OCI-LY7 (cell line): Measurements from ENCODE around the gene PLEKHA6. TPM values are rescaled to one million over a fixed set of nuclear protein-coding genes. Genes with fewer than 3 reads are reported as not detected.

ENCODE experiments used
- BruUV-seq: library from RNA; stranded (reverse); fragments of 400-500 nt; replicated peaks from 2 replicates; lab custom pipeline; 2021; lab: Mats Ljungman, UMichigan
- CTCF ChIA-PET: fragments of 300-600 bp; sonication (Branson Sonifier 250); formaldehyde crosslinking; loops from one replicate; lab custom pipeline; 2022; ENCODE audit warnings: antibody characterized with exemption; ENCODE audit not compliant: unreplicated experiment; lab: Charles Lee
- POLR2A ChIA-PET: fragments of 300-600 bp; sonication (Branson Sonifier 250); formaldehyde crosslinking; loops from one replicate; lab custom pipeline; 2022; ENCODE audit warnings: antibody characterized with exemption; lab: Charles Lee
- DNase-seq: peaks from one replicate; pipeline ENCODE4 v3.0.0-alpha.2; 2015; ENCODE audit warnings: low spot score
- H2AFZ ChIP-seq: fragments of 200-600 bp; sonication (generic), shearing (Covaris generic); 2 replicates; pipeline ENCODE4 v1.6.1; 2014; ENCODE audit warnings: mild to moderate bottlenecking, antibody characterized with exemption, low read length, moderate library complexity
- H3K27ac ChIP-seq: fragments of 200-600 bp; sonication (generic); 2 replicates; pipeline ENCODE4 v1.5.1; 2014; ENCODE audit warnings: mixed run types, low read depth, mild to moderate bottlenecking, moderate library complexity, low read length, inconsistent platforms; ENCODE audit not compliant: poor library complexity, severe bottlenecking
- H3K36me3 ChIP-seq: fragments of 200-600 bp; sonication (generic); 2 replicates; pipeline ENCODE4 v1.6.1; 2014; ENCODE audit warnings: mild to moderate bottlenecking, antibody characterized with exemption, low read length, moderate library complexity, mixed read lengths; ENCODE audit not compliant: insufficient read depth
- H3K4me1 ChIP-seq: fragments of 200-600 bp; sonication (generic); 2 replicates; pipeline ENCODE4 v1.5.1; 2014; ENCODE audit warnings: mild to moderate bottlenecking, low read length; ENCODE audit not compliant: insufficient read depth, poor library complexity, severe bottlenecking
- H3K4me2 ChIP-seq: fragments of 200-600 bp; sonication (generic); 2 replicates; pipeline ENCODE4 v1.6.1; 2014; ENCODE audit warnings: mild to moderate bottlenecking, low read length
- H3K4me3 ChIP-seq: fragments of 200-600 bp; sonication (generic); 2 replicates; pipeline ENCODE4 v1.5.1; 2014; ENCODE audit warnings: mild to moderate bottlenecking, low read depth, low read length; ENCODE audit not compliant: poor library complexity, severe bottlenecking
- H3K79me2 ChIP-seq: fragments of 200-600 bp; sonication (generic); 2 replicates; pipeline ENCODE4 v1.6.1; 2016; ENCODE audit warnings: low read depth, mild to moderate bottlenecking, low read length, moderate library complexity, mixed read lengths; ENCODE audit not compliant: insufficient read depth
- H3K9me2 ChIP-seq: fragments of 200-600 bp; sonication (generic); 2 replicates; pipeline ENCODE4 v1.6.1; 2016; ENCODE audit warnings: mild to moderate bottlenecking, low read length, mixed read lengths; ENCODE audit not compliant: insufficient read depth
- H3K9me3 ChIP-seq: fragments of 200-600 bp; sonication (generic); 2 replicates; pipeline ENCODE4 v1.6.1; 2014; ENCODE audit warnings: mild to moderate bottlenecking, mixed run types, low read length, mixed read lengths
- H4K20me1 ChIP-seq: fragments of 200-600 bp; sonication (generic); 2 replicates; pipeline ENCODE4 v1.6.1; 2014; ENCODE audit warnings: mild to moderate bottlenecking, antibody characterized with exemption, low read length, moderate library complexity, mixed read lengths; ENCODE audit not compliant: insufficient read depth
- EZH2phosphoT487 ChIP-seq: fragments of 200-600 bp; sonication (generic); IDR thresholded peaks from 2 replicates; pipeline ENCODE4 v1.6.1; 2018; ENCODE audit warnings: low read depth, borderline replicate concordance, mild to moderate bottlenecking, mixed run types, antibody characterized with exemption, low read length, moderate library complexity, mixed read lengths
- intact Hi-C: fragments of 100-400 bp; cut with micrococcal nuclease; formaldehyde crosslinking; loops from one replicate; pipeline ENCODE4 v1.10.0; 2022; ENCODE audit not compliant: unreplicated experiment
- total RNA-seq, 2 experiments: library from RNA; depleted of rRNA in 1 of 2; stranded (reverse); fragments of >200 nt in 1 of 2; shearing (Covaris generic) in 1 of 2; gene quantifications; 2 replicates each; pipeline ENCODE4 v1.2.3, GENCODE V29; 2014 to 2022
- TF ChIP-seq, protein P1 (sequence below): fragments of 200-600 bp; sonication (generic); conservative IDR thresholded peaks from 2 replicates; pipeline ENCODE4 v1.5.1; 2014; ENCODE audit warnings: mild to moderate bottlenecking, antibody characterized with exemption, low read length, moderate library complexity, mixed read lengths

The PLEKHA6 gene
- total RNA-seq, 2 experiments from 2014 or later, result not detected

DNA sequence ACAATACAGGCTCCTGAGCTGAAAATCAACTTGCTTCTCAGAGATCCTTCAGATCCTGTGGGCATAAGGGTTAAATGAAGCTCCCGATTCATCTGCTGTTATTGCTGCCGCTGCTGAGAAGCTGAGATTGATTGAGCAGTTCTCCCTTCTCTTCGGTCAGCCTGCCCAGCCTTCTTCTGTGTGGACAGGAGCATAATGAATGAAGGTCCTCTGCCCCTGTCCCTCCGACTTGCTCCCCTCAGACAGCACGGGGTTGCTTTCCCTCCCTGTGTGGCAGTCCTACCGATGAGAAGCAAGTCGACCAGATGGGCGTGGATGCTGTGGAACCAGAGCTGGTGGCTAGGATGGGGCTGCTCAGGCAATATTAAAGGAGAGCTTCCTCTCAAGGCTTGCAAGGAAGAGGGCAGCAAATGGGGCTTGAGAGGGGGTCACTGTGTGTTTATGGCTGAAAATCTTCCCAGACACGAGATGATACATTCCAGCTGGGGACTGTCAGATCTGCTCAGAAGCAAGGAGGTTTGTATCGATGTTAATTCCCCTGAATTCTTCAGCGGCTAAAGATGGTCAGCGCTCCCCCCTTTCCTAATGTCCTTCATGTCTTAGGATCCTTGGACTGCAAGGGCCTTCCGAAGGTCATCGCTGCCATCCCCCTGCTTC, 82.0 kb downstream of the PLEKHA6 start:
- no peak overlapping the region for H3K4me3 ChIP-seq
- no peaks in the 10 kb centered on the region for H3K36me3 ChIP-seq
- ChIA-PET CTCF (interaction anchor here (1.5 kb wide), 1 partner anchor 47 kb away, joined by 3 read pairs; no protein-coding TSS in a partner anchor), POLR2A (no interaction called here)
- no peaks in the 10 kb centered on the region for H3K9me3 ChIP-seq
- no peak for DNase-seq
- peaks cover 3% of the 10 kb centered on the region for H3K4me1 ChIP-seq
- no peak overlapping the region for H3K4me2 ChIP-seq
- no peaks in the 10 kb centered on the region for H3K79me2 ChIP-seq
- no TSS peak for BruUV-seq
- H3K9me2 ChIP-seq, result no peaks in the 10 kb centered on the region
- intact Hi-C loops, result no loop called here
- TF ChIP-seq, protein P1, sequence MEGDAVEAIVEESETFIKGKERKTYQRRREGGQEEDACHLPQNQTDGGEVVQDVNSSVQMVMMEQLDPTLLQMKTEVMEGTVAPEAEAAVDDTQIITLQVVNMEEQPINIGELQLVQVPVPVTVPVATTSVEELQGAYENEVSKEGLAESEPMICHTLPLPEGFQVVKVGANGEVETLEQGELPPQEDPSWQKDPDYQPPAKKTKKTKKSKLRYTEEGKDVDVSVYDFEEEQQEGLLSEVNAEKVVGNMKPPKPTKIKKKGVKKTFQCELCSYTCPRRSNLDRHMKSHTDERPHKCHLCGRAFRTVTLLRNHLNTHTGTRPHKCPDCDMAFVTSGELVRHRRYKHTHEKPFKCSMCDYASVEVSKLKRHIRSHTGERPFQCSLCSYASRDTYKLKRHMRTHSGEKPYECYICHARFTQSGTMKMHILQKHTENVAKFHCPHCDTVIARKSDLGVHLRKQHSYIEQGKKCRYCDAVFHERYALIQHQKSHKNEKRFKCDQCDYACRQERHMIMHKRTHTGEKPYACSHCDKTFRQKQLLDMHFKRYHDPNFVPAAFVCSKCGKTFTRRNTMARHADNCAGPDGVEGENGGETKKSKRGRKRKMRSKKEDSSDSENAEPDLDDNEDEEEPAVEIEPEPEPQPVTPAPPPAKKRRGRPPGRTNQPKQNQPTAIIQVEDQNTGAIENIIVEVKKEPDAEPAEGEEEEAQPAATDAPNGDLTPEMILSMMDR, result no peak
- no peak for TF ChIP-seq EZH2phosphoT487
- H2AFZ ChIP-seq, result no peak overlapping the region
- no peaks in the 10 kb centered on the region for H4K20me1 ChIP-seq
- H3K27ac ChIP-seq, result no peak overlapping the region

DNA sequence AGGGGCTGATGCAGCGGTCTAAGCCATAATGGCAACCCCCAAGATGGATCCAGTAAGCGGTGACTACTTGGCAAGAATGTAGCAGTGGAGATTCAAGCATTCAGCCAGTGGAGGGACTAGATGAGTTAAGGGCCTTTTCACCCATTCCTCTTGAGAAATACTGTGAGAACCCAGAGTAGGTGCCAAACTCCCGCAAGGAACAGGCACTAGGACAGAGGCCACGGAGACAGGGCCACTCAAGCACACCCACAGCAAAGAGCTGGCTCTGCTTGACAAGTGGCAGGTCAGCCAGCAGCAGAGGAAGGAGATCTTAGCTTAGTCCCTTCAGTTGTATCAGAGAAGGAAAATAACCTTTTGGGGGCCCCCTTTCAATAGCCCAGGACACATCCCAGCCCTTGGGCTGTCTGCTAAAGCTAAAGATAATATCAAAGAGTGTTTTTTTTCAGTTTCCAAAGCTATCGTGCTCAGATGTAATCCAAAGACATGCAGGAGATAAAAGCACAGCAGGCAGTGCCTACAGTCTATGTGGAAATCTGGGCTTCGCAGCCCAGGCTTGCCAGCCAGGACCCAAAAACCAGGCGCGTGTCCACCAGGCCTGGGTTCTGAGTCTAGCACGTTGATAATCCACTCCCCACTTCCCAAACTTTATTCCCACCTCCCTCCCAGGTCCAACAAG, 83.9 kb downstream of the PLEKHA6 start:
- Histone ChIP-seq H3K79me2 (no peaks in the 10 kb centered on the region), H3K4me1 (peaks cover 11% of the 10 kb centered on the region), H3K27ac (no peak overlapping the region), H3K9me2 (no peaks in the 10 kb centered on the region), H3K4me3 (no peak overlapping the region), H3K36me3 (no peaks in the 10 kb centered on the region), H3K4me2 (no peak overlapping the region), H4K20me1 (no peaks in the 10 kb centered on the region), H2AFZ (no peak overlapping the region), H3K9me3 (no peaks in the 10 kb centered on the region)
- ChIA-PET CTCF (no interaction called here), POLR2A (no interaction called here)
- BruUV-seq, result no TSS peak
- DNase-seq, result no peak
- intact Hi-C loops, result no loop called here
- no peak for TF ChIP-seq EZH2phosphoT487
- TF ChIP-seq, protein P1, result no peak

DNA sequence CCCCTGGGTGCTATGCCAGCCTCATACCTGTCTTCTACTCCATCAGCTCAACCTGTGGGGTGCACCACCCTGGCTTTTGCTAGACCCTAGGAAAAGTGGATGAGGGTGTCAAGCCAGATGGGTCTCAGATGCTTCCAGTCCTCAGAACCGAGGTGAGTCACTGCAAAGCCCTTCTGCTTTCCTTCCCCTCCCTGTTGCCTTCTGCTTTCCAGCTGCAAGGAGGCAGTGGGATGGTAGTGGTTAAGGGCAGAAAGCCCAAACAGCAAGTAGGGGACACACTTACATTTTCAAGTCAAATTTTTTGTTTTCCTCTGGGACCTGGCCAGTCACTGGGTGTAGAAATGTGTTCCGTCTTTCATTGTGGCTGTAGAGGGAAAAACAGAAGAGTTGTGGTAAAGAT, 85.3 kb downstream of the PLEKHA6 start:
- Histone ChIP-seq H3K36me3 (no peaks in the 10 kb centered on the region), H3K9me2 (no peaks in the 10 kb centered on the region), H3K4me1 (peaks cover 11% of the 10 kb centered on the region), H3K79me2 (no peaks in the 10 kb centered on the region), H3K4me3 (no peak overlapping the region), H3K9me3 (no peaks in the 10 kb centered on the region), H3K27ac (no peak overlapping the region), H4K20me1 (no peaks in the 10 kb centered on the region), H2AFZ (no peak overlapping the region), H3K4me2 (no peak overlapping the region)
- POLR2A ChIA-PET, result interaction anchor here (0.7 kb wide), 1 partner anchor 761 kb away, joined by 3 read pairs; no protein-coding TSS in a partner anchor
- DNase-seq, result no peak
- TF ChIP-seq, protein P1, result no peak
- TF ChIP-seq EZH2phosphoT487, result no peak
- no TSS peak for BruUV-seq
- intact Hi-C loops, result no loop called here
- CTCF ChIA-PET, result no interaction called here
